GM12878 (cell line): Measurements from ENCODE around the gene MRPS18A. TPM values are rescaled to one million over a fixed set of nuclear protein-coding genes. Genes with fewer than 3 reads are reported as not detected.

ENCODE experiments used
- ATAC-seq: fragments of 200-7000 bp; cut with Tn5 transposase; 3 replicates; pipeline ENCODE4 v1.9.1; 2020; ENCODE audit warnings: mild to moderate bottlenecking, moderate library complexity
- BruUV-seq: library from RNA; stranded (reverse); fragments of 400-500 nt; replicated peaks from 2 replicates; lab custom pipeline; 2021; lab: Mats Ljungman, UMichigan
- CTCF ChIA-PET: fragments of 300-600 bp; sonication (Branson Sonifier 250); formaldehyde crosslinking; extraction: SDS; loops from one replicate; lab custom pipeline; 2021; ENCODE audit warnings: inconsistent platforms; lab: Yijun Ruan, JAX
- POLR2A ChIA-PET: fragments of 350-600 bp; formaldehyde crosslinking; extraction: SDS; loops from one replicate; lab custom pipeline; 2021; ENCODE audit warnings: inconsistent platforms; lab: Charles Lee
- RAD21 ChIA-PET: fragments of 300-600 bp; sonication (Branson Sonifier 250); formaldehyde crosslinking; loops from one replicate; lab custom pipeline; 2023; ENCODE audit warnings: antibody characterized with exemption; ENCODE audit not compliant: unreplicated experiment; lab: Charles Lee
- SMC1A ChIA-PET: fragments of 300-600 bp; sonication (Branson Sonifier 250); formaldehyde crosslinking; loops from one replicate; lab custom pipeline; 2023; ENCODE audit not compliant: unreplicated experiment, uncharacterized antibody; lab: Charles Lee
- DNase-seq: peaks from one replicate; pipeline ENCODE4 v3.0.0-alpha.2; 2011; ENCODE audit warnings: low read depth, low spot score
- FAIRE-seq: peaks from 3 replicates; lab custom pipeline; 2011; peaks lifted over from hg19 to GRCh38; lab: Jason Lieb, UNC
- H2AFZ ChIP-seq: 2 replicates; pipeline ENCODE4 v1.6.0; 2011; ENCODE audit warnings: low read depth, low read length, control low read depth; ENCODE audit not compliant: control insufficient read depth
- H3K27ac ChIP-seq: 2 replicates; pipeline ENCODE4 v1.5.1; 2011; ENCODE audit warnings: control low read depth; ENCODE audit not compliant: control insufficient read depth, insufficient read depth
- H3K27me3 ChIP-seq, 2 experiments: replicated peaks in 1 of 2; 2 replicates each; pipeline versions ENCODE4 v1.6.0 to v1.6.1; 2011; ENCODE audit warnings: low read length in 1 of 2; ENCODE audit not compliant: control insufficient read depth in 2 of 2, insufficient read depth in 2 of 2
- H3K36me3 ChIP-seq, 2 experiments: 2 replicates each; pipeline ENCODE4 v1.5.1; 2011; ENCODE audit warnings: low read length in 1 of 2; ENCODE audit not compliant: control insufficient read depth in 2 of 2, insufficient read depth in 2 of 2
- H3K4me1 ChIP-seq: 2 replicates; pipeline ENCODE4 v1.6.1; 2011; ENCODE audit warnings: mild to moderate bottlenecking, low read length, moderate library complexity, mixed read lengths; ENCODE audit not compliant: control insufficient read depth, insufficient read depth
- H3K4me2 ChIP-seq: 2 replicates; pipeline ENCODE4 v1.6.0; 2011; ENCODE audit warnings: control low read depth; ENCODE audit not compliant: control insufficient read depth, insufficient read depth
- H3K4me3 ChIP-seq: fragments of 200-600 bp; sonication (generic); 2 replicates; pipeline ENCODE4 v1.5.1; 2016
- H3K79me2 ChIP-seq: 2 replicates; pipeline ENCODE4 v1.6.0; 2011; ENCODE audit warnings: low read length; ENCODE audit not compliant: control insufficient read depth, insufficient read depth
- H3K9ac ChIP-seq: 2 replicates; pipeline ENCODE4 v1.8.0; 2011; ENCODE audit warnings: low read length, control low read depth, mixed read lengths; ENCODE audit not compliant: control insufficient read depth, insufficient read depth
- H3K9me3 ChIP-seq: replicated peaks from 3 replicates; pipeline ENCODE4 v1.5.1; 2011; ENCODE audit warnings: mild to moderate bottlenecking, low read length; ENCODE audit not compliant: control insufficient read depth, insufficient read depth
- H4K20me1 ChIP-seq: 2 replicates; pipeline ENCODE4 v1.6.0; 2011; ENCODE audit not compliant: control insufficient read depth, insufficient read depth
- ASH2L ChIP-seq: fragments of 300-600, 200-600 bp; sonication (generic); IDR thresholded peaks from 2 replicates; pipeline ENCODE4 v1.6.1; 2017; ENCODE audit warnings: low read depth, mild to moderate bottlenecking, borderline replicate concordance
- BHLHE40 ChIP-seq, 2 experiments: fragments of 450-650 bp in 1 of 2; IDR thresholded peaks; 2 replicates each; pipeline ENCODE4 v1.6.1; 2011 to 2017; ENCODE audit warnings: low read depth in 2 of 2, borderline replicate concordance in 1 of 2, improper control_type of control experiment in 1 of 2, low read length in 1 of 2, mild to moderate bottlenecking in 1 of 2
- BMI1 ChIP-seq: fragments of 450-650 bp; IDR thresholded peaks from 2 replicates; pipeline ENCODE4 v1.6.1; 2016; ENCODE audit warnings: mild to moderate bottlenecking, moderate library complexity, borderline replicate concordance
- CHD2 ChIP-seq: IDR thresholded peaks from 2 replicates; pipeline ENCODE4 v1.6.1; 2011; ENCODE audit warnings: low read depth, low read length, improper control_type of control experiment, borderline replicate concordance
- ETV6 ChIP-seq, 2 experiments: fragments of 450-650 bp in 1 of 2; IDR thresholded peaks in 1 of 2; conservative IDR thresholded peaks in 1 of 2; 2 replicates each; pipeline ENCODE4 v1.6.1; 2014; ENCODE audit warnings: antibody characterized with exemption in 1 of 2, borderline replicate concordance in 1 of 2, low read depth in 1 of 2, mild to moderate bottlenecking in 1 of 2, moderate library complexity in 1 of 2
- HCFC1 ChIP-seq: fragments of 150-350 bp; IDR thresholded peaks from 2 replicates; pipeline ENCODE4 v1.6.1; 2014; ENCODE audit warnings: low read length
- JUND ChIP-seq: IDR thresholded peaks from 2 replicates; pipeline ENCODE4 v1.6.1; 2012; ENCODE audit warnings: low read depth, mild to moderate bottlenecking, low read length, improper control_type of control experiment, moderate library complexity
- KLF5 ChIP-seq: fragments of 450-650 bp; IDR thresholded peaks from 2 replicates; pipeline ENCODE4 v1.6.1; 2014; ENCODE audit warnings: mild to moderate bottlenecking; ENCODE audit not compliant: partially characterized antibody
- MTA3 ChIP-seq: IDR thresholded peaks from 2 replicates; pipeline ENCODE4 v1.6.1; 2012; ENCODE audit warnings: low read length, inconsistent platforms, borderline replicate concordance
- NR2C2 ChIP-seq: IDR thresholded peaks from 2 replicates; pipeline ENCODE4 v1.6.1; 2011; ENCODE audit warnings: borderline replicate concordance, low read depth; ENCODE audit not compliant: control insufficient read depth, insufficient read length
- POU2F2 ChIP-seq: IDR thresholded peaks from 3 replicates; pipeline ENCODE4 v1.6.1; 2011; ENCODE audit warnings: low read depth, mild to moderate bottlenecking, low read length, borderline replicate concordance
- RAD51 ChIP-seq: fragments of 450-650 bp; IDR thresholded peaks from 2 replicates; pipeline ENCODE4 v1.6.1; 2016; ENCODE audit warnings: moderate library complexity, mild to moderate bottlenecking, inconsistent platforms
- RELA ChIP-seq: fragments of 450-650 bp; IDR thresholded peaks from 2 replicates; pipeline ENCODE4 v1.8.0; 2014; ENCODE audit warnings: borderline replicate concordance; ENCODE audit not compliant: partially characterized antibody
- RUNX3 ChIP-seq: IDR thresholded peaks from 2 replicates; pipeline ENCODE4 v1.6.1; 2012; ENCODE audit warnings: low read length, inconsistent platforms
- TCF12 ChIP-seq: IDR thresholded peaks from 2 replicates; pipeline ENCODE4 v1.6.1; 2011; ENCODE audit warnings: low read depth, mild to moderate bottlenecking, low read length
- TCF7 ChIP-seq: IDR thresholded peaks from 2 replicates; pipeline ENCODE4 v1.6.1; 2014; ENCODE audit warnings: antibody characterized with exemption, borderline replicate concordance
- ZNF207 ChIP-seq: fragments of 450-650 bp; IDR thresholded peaks from 2 replicates; pipeline ENCODE4 v1.6.1; 2014; ENCODE audit warnings: antibody characterized with exemption, mild to moderate bottlenecking, borderline replicate concordance
- WGBS: methylation state at CpG from one replicate; pipeline ENCODE4 v1.1.6; 2016; ENCODE audit warnings: low lambda C conversion rate; ENCODE audit not compliant: insufficient replicate concordance, insufficient coverage; ENCODE audit errors: missing lambda C conversion rate; 5-methylcytosine and 5-hydroxymethylcytosine counted together
- in situ Hi-C: fragments of 300-500 bp; cut with MboI; formaldehyde crosslinking; loops from 9 replicates; pipeline ENCODE4 v1.14.3; 2018; ENCODE audit warnings: mixed read lengths
- intact Hi-C: fragments of 100-400 bp; cut with micrococcal nuclease; formaldehyde crosslinking; loops from one replicate; pipeline ENCODE4 v1.14.2; 2022; ENCODE audit not compliant: unreplicated experiment
- polyA plus RNA-seq, 11 experiments: library from polyadenylated mRNA; depleted of rRNA in 4 of 11; unstranded in 6 of 11; stranded (reverse) in 5 of 11; fragments of >200 nt; fragmentation: Nextera tagmentation in 4 of 11; fragmentation: Illumina TruSeq in 1 of 11; extraction: Ambion mirVana in 4 of 11; extraction: Trizol in 1 of 11; gene quantifications; 1 replicate in 1 of 11; 2 replicates in 10 of 11; pipeline versions ENCODE4 v1.2.1 to v1.2.3, GENCODE V29; 2011 to 2016; ENCODE audit warnings: inconsistent platforms in 2 of 11, missing spikeins in 2 of 11, low read depth in 1 of 11
- total RNA-seq, 4 experiments: library from RNA; depleted of rRNA in 3 of 4; stranded (reverse); fragments of >200 nt in 3 of 4; fragmentation: Illumina TruSeq in 1 of 4; extraction: Trizol in 1 of 4; gene quantifications; 2 replicates each; pipeline versions ENCODE4 v1.2.1 to v1.2.3, GENCODE V29; 2013 to 2021
- TF ChIP-seq, protein P1 (sequence below): IDR thresholded peaks from 2 replicates; pipeline ENCODE4 v1.6.1; 2011; ENCODE audit warnings: low read depth, low read length, improper control_type of control experiment, borderline replicate concordance

MRPS18A gene
- total and polyA plus RNA-seq, 10 of the 15 experiments (the other 5 are each of a cell fraction or from before 2014, with no cell fraction given): 66.3 to 158 (median 98.7) TPM

DNA sequence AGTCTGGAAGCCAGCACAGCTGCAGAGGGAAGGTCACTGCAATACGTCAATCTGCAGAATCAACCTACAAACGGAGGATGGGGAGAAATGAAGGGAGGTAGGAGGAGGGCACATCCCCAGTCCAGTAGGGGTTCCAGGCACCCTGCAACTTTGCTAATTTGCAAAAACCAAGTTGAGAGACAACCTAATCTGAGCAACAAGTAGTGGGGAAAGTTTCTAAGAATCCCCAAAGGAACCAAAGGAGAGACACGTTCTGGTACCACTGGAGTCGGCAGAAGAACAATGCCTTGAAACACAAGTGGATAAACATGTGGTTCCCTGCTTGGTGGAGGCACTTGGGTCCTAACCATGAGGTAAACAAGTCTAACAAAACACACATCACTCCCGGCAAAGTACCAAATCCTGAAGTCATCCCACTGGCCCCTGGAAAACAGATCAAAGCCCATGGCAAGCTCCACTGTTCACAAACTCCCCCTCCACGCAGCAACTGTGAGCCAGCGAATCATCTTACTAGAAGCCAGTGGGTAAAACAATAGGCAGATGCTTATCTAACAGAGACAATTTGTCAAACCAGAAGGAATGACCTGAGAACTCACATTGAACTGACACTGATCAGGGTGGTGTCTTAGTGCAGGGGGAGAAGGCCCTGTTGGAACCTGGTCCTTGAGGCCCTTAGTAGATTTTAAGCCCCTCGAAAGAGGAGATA lies 4.7 kb downstream of the MRPS18A start:
- WGBS: 89% methylated on average over 8 of the region's 8 CpGs
- Histone ChIP-seq H3K36me3 (peaks cover 5 to 15% of the 10 kb centered on the region in 2 experiments; a peak in 3 of 4 replicates), H3K4me3 (no peak overlapping the region), H3K4me1 (peaks cover 18% of the 10 kb centered on the region), H3K27ac (no peak overlapping the region), H3K27me3 (no peaks in the 10 kb centered on the region), H3K4me2 (no peak overlapping the region)
- CTCF ChIA-PET: interaction anchor here (1.8 kb wide), 1 partner anchor 14 kb away, joined by 4 read pairs; no protein-coding TSS in a partner anchor
- FAIRE-seq: no peak
- intact Hi-C loops: no loop called here
- no peak for TF ChIP-seq ASH2L
- no peak for TF ChIP-seq NR2C2
- TF ChIP-seq KLF5: no peak
- TF ChIP-seq ZNF207: no peak
- no peak for TF ChIP-seq TCF12
- no peak for TF ChIP-seq RELA
- TF ChIP-seq BHLHE40 (IDR thresholded peaks at IDR 0.05; ENCODE audit: borderline replicate concordance in 1 of 2, low read depth in 2 of 2, low read length in 1 of 2): no peak
- no peak for TF ChIP-seq MTA3
- TF ChIP-seq HCFC1: no peak
- TF ChIP-seq BMI1: no peak
- TF ChIP-seq CHD2: no peak
- no peak for TF ChIP-seq JUND
- no peak for TF ChIP-seq ETV6 (conservative IDR thresholded peaks at IDR 0.05 in 1 of 2, IDR thresholded peaks at IDR 0.05 in 1 of 2; ENCODE audit: borderline replicate concordance in 1 of 2, low read depth in 1 of 2)
- TF ChIP-seq, protein P1, sequence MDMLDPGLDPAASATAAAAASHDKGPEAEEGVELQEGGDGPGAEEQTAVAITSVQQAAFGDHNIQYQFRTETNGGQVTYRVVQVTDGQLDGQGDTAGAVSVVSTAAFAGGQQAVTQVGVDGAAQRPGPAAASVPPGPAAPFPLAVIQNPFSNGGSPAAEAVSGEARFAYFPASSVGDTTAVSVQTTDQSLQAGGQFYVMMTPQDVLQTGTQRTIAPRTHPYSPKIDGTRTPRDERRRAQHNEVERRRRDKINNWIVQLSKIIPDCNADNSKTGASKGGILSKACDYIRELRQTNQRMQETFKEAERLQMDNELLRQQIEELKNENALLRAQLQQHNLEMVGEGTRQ: no peak
- no peak for TF ChIP-seq RUNX3
- no peak for TF ChIP-seq TCF7
- TF ChIP-seq RAD51: no peak
- TF ChIP-seq POU2F2: no peak
- TF ChIP-seq, all 136 proteins: peak for 0
- peaks cover 63% of the 10 kb centered on the region for H3K79me2 ChIP-seq
- DNase-seq (no peak), ATAC-seq (no peak)
- H3K9ac ChIP-seq: no peak overlapping the region
- no peaks in the 10 kb centered on the region for H3K9me3 ChIP-seq
- ChIA-PET POLR2A (interaction anchor here (0.6 to 1.4 kb wide), 2 partner anchors 32 to 55 kb away, joined by 3 to 4 read pairs; no protein-coding TSS in a partner anchor), SMC1A (interaction anchor here (1.0 kb wide), 1 partner anchor 32 kb away, joined by 3 read pairs; no protein-coding TSS in a partner anchor), RAD21 (no interaction called here)
- no TSS peak for BruUV-seq
- in situ Hi-C loops: no loop called here
- no peaks in the 10 kb centered on the region for H4K20me1 ChIP-seq
- H2AFZ ChIP-seq: no peak overlapping the region
